SK-N-SH treated with all-trans-retinoic acid at 6 μM for 48 hours (cell line): ENCODE results near the gene EML6.

Source experiments
- ATAC-seq: fragments of 200-7000 bp; cut with Tn5 transposase; 3 replicates; pipeline ENCODE4 v1.9.1; 2020; ENCODE audit warnings: mild to moderate bottlenecking, moderate library complexity
- ARNTL ChIP-seq: fragments of 450-650 bp; formaldehyde crosslinking; IDR thresholded peaks from 2 replicates; pipeline ENCODE4 v1.5.0; 2020; ENCODE audit warnings: low read depth, mild to moderate bottlenecking, moderate library complexity, borderline replicate concordance
- BACH2 ChIP-seq: fragments of 250-450 bp; sonication (Bioruptor Pico); IDR thresholded peaks from 2 replicates; pipeline ENCODE4 v1.9.0; 2021; ENCODE audit warnings: mild to moderate bottlenecking, borderline replicate concordance
- CREB5 ChIP-seq: fragments of 250-450 bp; sonication (Bioruptor Pico); IDR thresholded peaks from 2 replicates; pipeline ENCODE4 v1.5.1; 2020; ENCODE audit warnings: low read depth, mild to moderate bottlenecking, moderate library complexity
- CSDC2 ChIP-seq: fragments of 250-450 bp; sonication (Bioruptor Pico); IDR thresholded peaks from 2 replicates; pipeline ENCODE4 v1.5.0; 2020; ENCODE audit warnings: mild to moderate bottlenecking, moderate library complexity
- ESRRG ChIP-seq: fragments of 250-450 bp; sonication (Bioruptor Pico); IDR thresholded peaks from 2 replicates; pipeline ENCODE4 v1.6.1; 2021; ENCODE audit warnings: mild to moderate bottlenecking
- GLIS3 ChIP-seq: fragments of 250-450 bp; sonication (Bioruptor Pico); IDR thresholded peaks from 2 replicates; pipeline ENCODE4 v1.5.0; 2020; ENCODE audit warnings: mild to moderate bottlenecking, moderate library complexity
- ISL1 ChIP-seq: fragments of 250-450 bp; sonication (Bioruptor Pico); IDR thresholded peaks from 2 replicates; pipeline ENCODE4 v2.1.2; 2022; ENCODE audit warnings: mild to moderate bottlenecking, moderate library complexity
- OSR1 ChIP-seq: fragments of 250-450 bp; sonication (Bioruptor Pico); IDR thresholded peaks from 2 replicates; pipeline ENCODE4 v1.8.0; 2022; ENCODE audit warnings: moderate library complexity, mild to moderate bottlenecking, inconsistent platforms
- PATZ1 ChIP-seq: fragments of 250-450 bp; sonication (Bioruptor Pico); IDR thresholded peaks from 2 replicates; pipeline ENCODE4 v1.8.0; 2020; ENCODE audit warnings: mild to moderate bottlenecking, moderate library complexity, borderline replicate concordance
- POU6F1 ChIP-seq: fragments of 250-450 bp; sonication (Bioruptor Pico); IDR thresholded peaks from 2 replicates; pipeline ENCODE4 v1.8.0; 2021; ENCODE audit warnings: low read depth, mild to moderate bottlenecking, moderate library complexity, borderline replicate concordance
- PPARA ChIP-seq: fragments of 250-450 bp; sonication (Bioruptor Pico); IDR thresholded peaks from 2 replicates; pipeline ENCODE4 v1.5.0; 2020; ENCODE audit warnings: mild to moderate bottlenecking, borderline replicate concordance
- RARB ChIP-seq: fragments of 250-450 bp; sonication (Bioruptor Pico); IDR thresholded peaks from 2 replicates; pipeline ENCODE4 v1.8.0; 2021; ENCODE audit warnings: mild to moderate bottlenecking, moderate library complexity
- SNAI2 ChIP-seq: fragments of 250-450 bp; sonication (Bioruptor Pico); IDR thresholded peaks from 2 replicates; pipeline ENCODE4 v1.5.0; 2020; ENCODE audit warnings: mild to moderate bottlenecking, moderate library complexity
- TCF4 ChIP-seq: fragments of 250-450 bp; sonication (Bioruptor Pico); IDR thresholded peaks from 2 replicates; pipeline ENCODE4 v1.8.0; 2021; ENCODE audit warnings: mild to moderate bottlenecking, moderate library complexity, borderline replicate concordance
- TOX ChIP-seq: fragments of 250-450 bp; sonication (Bioruptor Pico); IDR thresholded peaks from 2 replicates; pipeline ENCODE4 v1.8.0; 2021; ENCODE audit warnings: mild to moderate bottlenecking, moderate library complexity, borderline replicate concordance
- ZC3H10 ChIP-seq: fragments of 250-450 bp; sonication (Bioruptor Pico); IDR thresholded peaks from 2 replicates; pipeline ENCODE4 v1.5.1; 2021; ENCODE audit warnings: mild to moderate bottlenecking, moderate library complexity
- ZFP3 ChIP-seq: fragments of 250-450 bp; sonication (Bioruptor Pico); IDR thresholded peaks from 2 replicates; pipeline ENCODE4 v1.5.0; 2020; ENCODE audit warnings: mild to moderate bottlenecking, moderate library complexity
- ZFP30 ChIP-seq: fragments of 450-650 bp; formaldehyde crosslinking; IDR thresholded peaks from 2 replicates; pipeline ENCODE4 v1.5.0; 2022; ENCODE audit warnings: mild to moderate bottlenecking, moderate library complexity
- ZNF565 ChIP-seq: fragments of 450-650 bp; formaldehyde crosslinking; conservative IDR thresholded peaks from 2 replicates; pipeline ENCODE4 v1.5.0; 2020; ENCODE audit warnings: low read depth, mild to moderate bottlenecking, moderate library complexity
- ZNF70 ChIP-seq: fragments of 450-650 bp; formaldehyde crosslinking; IDR thresholded peaks from 2 replicates; pipeline ENCODE4 v1.5.0; 2020; ENCODE audit warnings: mild to moderate bottlenecking, moderate library complexity
- ZNF8 ChIP-seq: fragments of 450-650 bp; formaldehyde crosslinking; IDR thresholded peaks from 2 replicates; pipeline ENCODE4 v1.5.0; 2020; ENCODE audit warnings: mild to moderate bottlenecking, moderate library complexity
- TF ChIP-seq, protein P1 (sequence below): fragments of 250-450 bp; sonication (Bioruptor Pico); IDR thresholded peaks from 2 replicates; pipeline ENCODE4 v1.5.0; 2020; ENCODE audit warnings: mild to moderate bottlenecking, moderate library complexity

EML6 gene

GRCh38 chr2:54967759-54968365 lies 244.4 kb downstream of the EML6 start (continued):
- TF ChIP-seq PPARA (CRISPR knock-in tag) = no peak
- no peak for TF ChIP-seq ESRRG (CRISPR knock-in tag)
- TF ChIP-seq BACH2 (CRISPR knock-in tag) = no peak

GRCh38 chr2:54968561-54969218 lies 245.2 kb downstream of the EML6 start:
- TF ChIP-seq ZC3H10 (CRISPR knock-in tag) (no peak), PPARA (CRISPR knock-in tag) (no peak), SNAI2 (no peak)
- ATAC-seq = no peak

- TF ChIP-seq ZNF8 (CRISPR knock-in tag) (no peak), SNAI2 (no peak), GLIS3 (CRISPR knock-in tag) (no peak), OSR1 (no peak)
- ATAC-seq = no peak
Observed at GRCh38 chr2:54969295-54969939, 246.0 kb downstream of the EML6 start.

- no peak for ATAC-seq
- no peak for TF ChIP-seq ESRRG (CRISPR knock-in tag)
- TF ChIP-seq OSR1 = no peak
- TF ChIP-seq ZNF565 = no peak
- TF ChIP-seq ARNTL (CRISPR knock-in tag) = no peak
- no peak for TF ChIP-seq PPARA (CRISPR knock-in tag)
- no peak for TF ChIP-seq ZFP30 (CRISPR knock-in tag)
- TF ChIP-seq PATZ1 = no peak
Observed at GRCh38 chr2:54969940-54970338, 246.5 kb downstream of the EML6 start.

DNA sequence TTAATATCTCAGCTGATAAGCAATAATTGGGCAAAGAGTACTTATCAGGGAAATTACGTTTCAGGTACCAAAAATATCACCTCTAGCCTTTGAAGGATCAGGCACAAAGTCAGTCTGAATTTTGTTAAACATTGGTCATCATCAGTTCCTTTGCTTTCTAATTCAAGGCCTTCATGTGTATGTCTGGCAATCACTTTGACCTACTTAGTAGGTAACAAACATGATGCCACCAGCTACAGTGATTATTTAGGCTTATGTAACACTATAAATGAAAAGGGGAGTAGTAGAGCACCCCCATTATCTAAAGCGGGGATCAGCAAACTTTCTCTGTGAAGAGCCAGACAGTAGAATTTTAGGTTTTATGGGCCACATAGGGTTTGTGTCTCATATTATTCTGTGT lies 251.7 kb downstream of the EML6 start:
- TF ChIP-seq ESRRG (CRISPR knock-in tag) (no peak), TOX (CRISPR knock-in tag) (no peak), CSDC2 (CRISPR knock-in tag) (no peak), ZNF8 (CRISPR knock-in tag) (no peak), POU6F1 (CRISPR knock-in tag) (no peak), ZC3H10 (CRISPR knock-in tag) (no peak), GLIS3 (CRISPR knock-in tag) (no peak), ZNF565 (no peak), ZNF70 (CRISPR knock-in tag) (no peak), CREB5 (CRISPR knock-in tag) (no peak), PPARA (CRISPR knock-in tag) (no peak), TCF4 (CRISPR knock-in tag) (no peak), ARNTL (CRISPR knock-in tag) (no peak), ISL1 (CRISPR knock-in tag) (no peak), ZFP3 (CRISPR knock-in tag) (no peak), ZFP30 (CRISPR knock-in tag) (no peak), RARB (CRISPR knock-in tag) (no peak), PATZ1 (no peak)
- TF ChIP-seq, protein P1, sequence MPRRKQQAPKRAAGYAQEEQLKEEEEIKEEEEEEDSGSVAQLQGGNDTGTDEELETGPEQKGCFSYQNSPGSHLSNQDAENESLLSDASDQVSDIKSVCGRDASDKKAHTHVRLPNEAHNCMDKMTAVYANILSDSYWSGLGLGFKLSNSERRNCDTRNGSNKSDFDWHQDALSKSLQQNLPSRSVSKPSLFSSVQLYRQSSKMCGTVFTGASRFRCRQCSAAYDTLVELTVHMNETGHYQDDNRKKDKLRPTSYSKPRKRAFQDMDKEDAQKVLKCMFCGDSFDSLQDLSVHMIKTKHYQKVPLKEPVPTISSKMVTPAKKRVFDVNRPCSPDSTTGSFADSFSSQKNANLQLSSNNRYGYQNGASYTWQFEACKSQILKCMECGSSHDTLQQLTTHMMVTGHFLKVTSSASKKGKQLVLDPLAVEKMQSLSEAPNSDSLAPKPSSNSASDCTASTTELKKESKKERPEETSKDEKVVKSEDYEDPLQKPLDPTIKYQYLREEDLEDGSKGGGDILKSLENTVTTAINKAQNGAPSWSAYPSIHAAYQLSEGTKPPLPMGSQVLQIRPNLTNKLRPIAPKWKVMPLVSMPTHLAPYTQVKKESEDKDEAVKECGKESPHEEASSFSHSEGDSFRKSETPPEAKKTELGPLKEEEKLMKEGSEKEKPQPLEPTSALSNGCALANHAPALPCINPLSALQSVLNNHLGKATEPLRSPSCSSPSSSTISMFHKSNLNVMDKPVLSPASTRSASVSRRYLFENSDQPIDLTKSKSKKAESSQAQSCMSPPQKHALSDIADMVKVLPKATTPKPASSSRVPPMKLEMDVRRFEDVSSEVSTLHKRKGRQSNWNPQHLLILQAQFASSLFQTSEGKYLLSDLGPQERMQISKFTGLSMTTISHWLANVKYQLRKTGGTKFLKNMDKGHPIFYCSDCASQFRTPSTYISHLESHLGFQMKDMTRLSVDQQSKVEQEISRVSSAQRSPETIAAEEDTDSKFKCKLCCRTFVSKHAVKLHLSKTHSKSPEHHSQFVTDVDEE (CRISPR knock-in tag) = no peak
- TF ChIP-seq, all 23 proteins: peak for 0
- no peak for ATAC-seq
